Measurements from ENCODE around the gene TAF6L. TPM values are rescaled to one million over a fixed set of nuclear protein-coding genes. Genes with fewer than 3 reads are reported as not detected.

TAF6L gene
- total and polyA plus RNA-seq, 2 of the 8 experiments (the other 6 are each of a cell fraction or from before 2014, with no cell fraction given), result 24.8 to 31.9 TPM

GRCh38 chr11:62817129-62817528, 45.9 kb downstream of the TAF6L start:
- Histone ChIP-seq H3K79me2 (ENCODE audit: control insufficient read depth in 1 of 2, insufficient read depth in 2 of 2, low read length in 2 of 2) (no peaks in the 10 kb centered on the region; a peak in 1 of 4 replicates), H2BK120ac (replicated peaks; ENCODE audit: low read depth, low read length) (no peak overlapping the region), H3K4me2 (ENCODE audit: insufficient read depth in 1 of 2, low read depth in 2 of 2, low read length in 2 of 2) (no peak overlapping the region), H2BK20ac (ENCODE audit: low read length) (no peak overlapping the region), H3K79me1 (ENCODE audit: low read depth, low read length) (no peaks in the 10 kb centered on the region), H3K4me1 (replicated peaks in 1 of 4; ENCODE audit: control insufficient read depth in 3 of 4, insufficient read depth in 4 of 4, low read length in 3 of 4) (no peaks in the 10 kb centered on the region), H3K23me2 (ENCODE audit: low read depth, low read length) (no peaks in the 10 kb centered on the region), H3K23ac (ENCODE audit: insufficient read length) (no peak overlapping the region), H3K4me3 (ENCODE audit: extremely low read depth in 1 of 4, insufficient read depth in 2 of 4, low read depth in 3 of 4, low read length in 4 of 4) (no peak overlapping the region), H3K56ac (replicated peaks; ENCODE audit: insufficient read length, low read depth, low read length) (no peak overlapping the region), H2BK15ac (ENCODE audit: low read length) (no peak overlapping the region), H4K5ac (ENCODE audit: insufficient read length, low read depth, low read length) (no peak overlapping the region), H4K8ac (ENCODE audit: extremely low read depth, insufficient read depth, low read length) (no peak overlapping the region), H2BK12ac (ENCODE audit: low read depth, low read length) (no peak overlapping the region), H3K27me3 (replicated peaks in 1 of 4; ENCODE audit: control insufficient read depth in 3 of 4, extremely low read depth in 1 of 4, insufficient read depth in 3 of 4, low read length in 3 of 4) (no peaks in the 10 kb centered on the region), H4K91ac (replicated peaks; ENCODE audit: insufficient read length, low read length) (no peak overlapping the region), H3K9ac (replicated peaks in 1 of 4; ENCODE audit: extremely low read depth in 1 of 4, low read depth in 3 of 4, low read length in 3 of 4) (no peak overlapping the region), H3K36me3 (ENCODE audit: control insufficient read depth in 2 of 4, insufficient read depth in 4 of 4, low read length in 3 of 4) (peaks cover 3 to 20% (median 6%) of the 10 kb centered on the region in 4 experiments; a peak in 4 of 8 replicates), H3K14ac (ENCODE audit: insufficient read length) (no peak overlapping the region), H3K4ac (replicated peaks; ENCODE audit: insufficient read length, low read depth, low read length) (no peak overlapping the region), H3K9me3 (ENCODE audit: insufficient read depth in 2 of 2, low read depth in 1 of 2, low read length in 1 of 2) (no peaks in the 10 kb centered on the region), H2AK5ac (ENCODE audit: low read depth, low read length) (no peak overlapping the region), H3K27ac (ENCODE audit: low read depth, low read length) (no peak overlapping the region), H4K20me1 (replicated peaks in 1 of 2; ENCODE audit: control insufficient read depth in 1 of 2, insufficient read depth in 2 of 2, low read length in 2 of 2) (no peaks in the 10 kb centered on the region), H3K18ac (ENCODE audit: extremely low read depth, low read length) (no peak overlapping the region), H2BK5ac (ENCODE audit: low read depth, low read length) (no peak overlapping the region), H2AFZ (ENCODE audit: low read length) (no peak overlapping the region)
- POLR2A ChIA-PET (ENCODE audit: partially characterized antibody), result interaction anchor here (0.7 to 6.8 kb wide), 12 partner anchors 10 to 75 kb away, joined by 3 to 57 read pairs (median 6); partner anchors contain the start of genes NXF1, STX5, TEX54 and WDR74
- TF ChIP-seq KDM4A (IDR thresholded peaks at IDR 0.05; ENCODE audit: low read depth, low read length, severe bottlenecking), result no peak
- no peak for TF ChIP-seq RXRA (IDR thresholded peaks at IDR 0.05; ENCODE audit: insufficient read depth, low read depth, low read length)
- 94% methylated on average over 4 of the region's 4 CpGs; no CpG with 5 or more reads in 1 of the 2 experiments for WGBS, 2 experiments (ENCODE audit: extremely low coverage in 1 of 2, insufficient coverage in 1 of 2, insufficient read length in 1 of 2, insufficient replicate concordance in 2 of 2, low coverage in 1 of 2, low lambda C conversion rate in 2 of 2, missing lambda C conversion rate in 1 of 2)
- no peak for DNase-seq (ENCODE audit: low read depth in 1 of 2, low spot score in 2 of 2)
- CTCF ChIA-PET (ENCODE audit: partially characterized antibody), result interaction anchor here (0.7 to 1.9 kb wide), 5 partner anchors 9 to 31 kb away, joined by 3 to 9 read pairs (median 3); partner anchors contain the start of gene TMEM223
- FAIRE-seq, result no peak

Data from H1 (cell line).